Measurements from ENCODE around the gene PLXNA2.

PLXNA2 gene

GRCh38 chr1:208110296-208110695 lies 133.9 kb downstream of the PLXNA2 start:
- DNase-seq: no peak

- DNase-seq: no peak
These were observed 135.4 kb downstream of the PLXNA2 start for GRCh38 chr1:208108646-208109330.

GRCh38 chr1:208108213-208108608 lies 136.0 kb downstream of the PLXNA2 start:
- no peak for DNase-seq

GRCh38 chr1:208107425-208108212 lies 136.6 kb downstream of the PLXNA2 start:
- no peak for DNase-seq

- no peak for DNase-seq
These were observed 138.0 kb downstream of the PLXNA2 start for GRCh38 chr1:208106218-208106617.

- no peak for DNase-seq
These were observed 138.4 kb downstream of the PLXNA2 start for GRCh38 chr1:208105756-208106155.

GRCh38 chr1:208103597-208104513 lies 140.3 kb downstream of the PLXNA2 start:
- DNase-seq: no peak

GRCh38 chr1:208101661-208102431 lies 142.3 kb downstream of the PLXNA2 start:
- no peak for DNase-seq

- no peak for DNase-seq
These were observed 143.3 kb downstream of the PLXNA2 start for GRCh38 chr1:208100906-208101305.

GRCh38 chr1:208100106-208100505 lies 144.1 kb downstream of the PLXNA2 start:
- DNase-seq: no peak

GRCh38 chr1:208098773-208099172 lies 145.4 kb downstream of the PLXNA2 start:
- no peak for DNase-seq

- peak; percentile 10 to 48 (median 32) for DNase-seq
These were observed 150.1 kb downstream of the PLXNA2 start for GRCh38 chr1:208093754-208094719.

GRCh38 chr1:208093046-208093445 lies 151.1 kb downstream of the PLXNA2 start:
- no peak for DNase-seq

- DNase-seq: no peak
These were observed 153.5 kb downstream of the PLXNA2 start for GRCh38 chr1:208090388-208091301.

GRCh38 chr1:208089761-208090370 lies 154.3 kb downstream of the PLXNA2 start:
- no peak for DNase-seq

GRCh38 chr1:208089149-208089548 lies 155.0 kb downstream of the PLXNA2 start:
- no peak for DNase-seq

- no peak for DNase-seq
These were observed 155.9 kb downstream of the PLXNA2 start for GRCh38 chr1:208088319-208088718.

- no peak for DNase-seq
These were observed 158.3 kb downstream of the PLXNA2 start for GRCh38 chr1:208085655-208086515.

- DNase-seq: no peak
These were observed 159.4 kb downstream of the PLXNA2 start for GRCh38 chr1:208084764-208085163.
